Endothelial cell of umbilical vein (primary cell): ENCODE results near the gene TSFM. TPM values are rescaled to one million over a fixed set of nuclear protein-coding genes. Genes with fewer than 3 reads are reported as not detected.

Experiments
- BruUV-seq: library from RNA; stranded (reverse); fragments of 400-500 nt; replicated peaks from 2 replicates; lab custom pipeline; 2021; lab: Mats Ljungman, UMichigan
- CTCF ChIA-PET: fragments of 300-600, 350-600 bp; sonication (Branson Sonifier 250); formaldehyde crosslinking; loops from one replicate; lab custom pipeline; 2021; ENCODE audit warnings: antibody characterized with exemption, inconsistent platforms; lab: Charles Lee
- POLR2A ChIA-PET: fragments of 300-600, 350-600 bp; sonication (Branson Sonifier 250); formaldehyde crosslinking; loops from one replicate; lab custom pipeline; 2021; ENCODE audit warnings: antibody characterized with exemption, inconsistent platforms; lab: Charles Lee
- DNase-seq: peaks from one replicate; pipeline ENCODE4 v3.0.0-alpha.2; 2011; ENCODE audit warnings: low read depth, low spot score
- FAIRE-seq: peaks from 2 replicates; lab custom pipeline; 2011; peaks lifted over from hg19 to GRCh38; lab: Jason Lieb, UNC
- H2AFZ ChIP-seq: 2 replicates; pipeline ENCODE4 v1.6.0; 2012; ENCODE audit warnings: low read depth, low read length, control low read depth, inconsistent platforms
- H3K27ac ChIP-seq: 2 replicates; pipeline ENCODE4 v1.5.1; 2011; ENCODE audit warnings: low read depth, mild to moderate bottlenecking, control low read depth, low read length, moderate library complexity; ENCODE audit not compliant: insufficient read depth
- H3K27me3 ChIP-seq, 2 experiments: 2 replicates each; pipeline versions ENCODE4 v1.6.0 to v1.6.1; 2011; ENCODE audit warnings: low read length in 2 of 2, mixed read lengths in 1 of 2; ENCODE audit not compliant: control insufficient read depth in 2 of 2, insufficient read depth in 2 of 2
- H3K36me3 ChIP-seq, 2 experiments: 2 replicates in 1 of 2; 3 replicates in 1 of 2; pipeline ENCODE4 v1.5.1; 2011; ENCODE audit warnings: low read length in 2 of 2, mild to moderate bottlenecking in 1 of 2, moderate library complexity in 1 of 2; ENCODE audit not compliant: control insufficient read depth in 2 of 2, insufficient read depth in 2 of 2; ENCODE audit errors: extremely low read depth in 1 of 2
- H3K4me1 ChIP-seq: 3 replicates; pipeline ENCODE4 v1.5.1; 2011; ENCODE audit warnings: mild to moderate bottlenecking, low read length; ENCODE audit not compliant: control insufficient read depth, insufficient read depth; ENCODE audit errors: extremely low read depth
- H3K4me2 ChIP-seq: 2 replicates; pipeline ENCODE4 v1.6.1; 2011; ENCODE audit warnings: low read length, control low read depth, mixed read lengths; ENCODE audit not compliant: insufficient read depth
- H3K4me3 ChIP-seq, 3 experiments: fragments of 200-600 bp in 1 of 3; sonication (generic), shearing (Covaris generic) in 1 of 3; replicated peaks in 1 of 3; 2 replicates each; pipeline ENCODE4 v1.5.1; 2011 to 2016; ENCODE audit warnings: control low read depth in 3 of 3, low read length in 3 of 3, mild to moderate bottlenecking in 2 of 3, inconsistent platforms in 1 of 3, low read depth in 1 of 3, moderate library complexity in 1 of 3; ENCODE audit not compliant: insufficient read depth in 1 of 3
- H3K79me2 ChIP-seq: 2 replicates; pipeline ENCODE4 v1.6.0; 2012; ENCODE audit warnings: low read length, inconsistent platforms; ENCODE audit not compliant: control insufficient read depth, insufficient read depth
- H3K9ac ChIP-seq: replicated peaks from 2 replicates; pipeline ENCODE3; 2011; ENCODE audit warnings: low read length, control low read depth; ENCODE audit not compliant: insufficient read depth; ENCODE audit errors: extremely low read depth
- H3K9me1 ChIP-seq: replicated peaks from 3 replicates; pipeline ENCODE4 v1.6.0; 2011; ENCODE audit warnings: mild to moderate bottlenecking, low read length; ENCODE audit not compliant: control insufficient read depth, insufficient read depth; ENCODE audit errors: extremely low read depth
- H3K9me3 ChIP-seq: replicated peaks from 2 replicates; pipeline ENCODE4 v1.5.1; 2012; ENCODE audit warnings: low read length, inconsistent platforms; ENCODE audit not compliant: control insufficient read depth, insufficient read depth
- H4K20me1 ChIP-seq: replicated peaks from 2 replicates; pipeline ENCODE3; 2011; ENCODE audit warnings: mild to moderate bottlenecking, low read length; ENCODE audit not compliant: control insufficient read depth, insufficient read depth; ENCODE audit errors: extremely low read depth
- FOS ChIP-seq: IDR thresholded peaks from 2 replicates; pipeline ENCODE4 v1.6.1; 2011; ENCODE audit warnings: mild to moderate bottlenecking, low read length, moderate library complexity, borderline replicate concordance; ENCODE audit not compliant: insufficient read depth
- GATA2 ChIP-seq: IDR thresholded peaks from 2 replicates; pipeline ENCODE4 v1.7.0; 2011; ENCODE audit warnings: low read depth, mild to moderate bottlenecking, moderate library complexity, mixed read lengths, low read length; ENCODE audit not compliant: insufficient read length, insufficient read depth
- JUN ChIP-seq: IDR thresholded peaks from 2 replicates; pipeline ENCODE4 v1.6.1; 2011; ENCODE audit warnings: borderline replicate concordance, low read depth; ENCODE audit not compliant: insufficient read length, insufficient read depth
- MYC ChIP-seq: IDR thresholded peaks from one replicate; pipeline ENCODE4 v1.6.1; 2011; ENCODE audit warnings: mild to moderate bottlenecking, low read depth, low read length
- POLR2A ChIP-seq: IDR thresholded peaks from 2 replicates; pipeline ENCODE4 v1.6.1; 2012; ENCODE audit warnings: low read depth, mild to moderate bottlenecking, control low read depth, low read length
- POLR2AphosphoS5 ChIP-seq: IDR thresholded peaks from 2 replicates; pipeline ENCODE4 v1.6.1; 2012; ENCODE audit warnings: low read depth, mild to moderate bottlenecking, control low read depth, low read length, moderate library complexity; ENCODE audit not compliant: insufficient read depth
- dilution Hi-C: fragments of 300-500 bp; cut with MboI; formaldehyde crosslinking; loops from one replicate; pipeline ENCODE4 v1.15.0; 2019; ENCODE audit warnings: low sequenced_read_pairs; ENCODE audit not compliant: extremely low pct_ligation_motif_present
- intact Hi-C: fragments of 100-400 bp; cut with micrococcal nuclease; formaldehyde crosslinking; loops from one replicate; pipeline ENCODE4 v1.10.0; 2022
- polyA plus RNA-seq, 4 experiments: library from polyadenylated mRNA; depleted of rRNA in 3 of 4; stranded (reverse) in 3 of 4; unstranded in 1 of 4; fragments of >200 nt; gene quantifications; 2 replicates each; pipeline versions ENCODE4 v1.2.1 to v1.2.3, GENCODE V29; 2011 to 2012; ENCODE audit warnings: missing spikeins in 1 of 4
- total RNA-seq: library from RNA; stranded (reverse); gene quantifications from 2 replicates; pipeline ENCODE4 v1.2.3, GENCODE V29; 2021
- TF ChIP-seq, protein P1 (sequence below): IDR thresholded peaks from 2 replicates; pipeline ENCODE4 v1.6.1; 2011; ENCODE audit not compliant: insufficient read depth, insufficient read length

TSFM gene
- total and polyA plus RNA-seq, 2 donors (not counting 3 experiments of a cell fraction or from before 2014, with no cell fraction given), result 16.5 to 41.8 TPM

DNA sequence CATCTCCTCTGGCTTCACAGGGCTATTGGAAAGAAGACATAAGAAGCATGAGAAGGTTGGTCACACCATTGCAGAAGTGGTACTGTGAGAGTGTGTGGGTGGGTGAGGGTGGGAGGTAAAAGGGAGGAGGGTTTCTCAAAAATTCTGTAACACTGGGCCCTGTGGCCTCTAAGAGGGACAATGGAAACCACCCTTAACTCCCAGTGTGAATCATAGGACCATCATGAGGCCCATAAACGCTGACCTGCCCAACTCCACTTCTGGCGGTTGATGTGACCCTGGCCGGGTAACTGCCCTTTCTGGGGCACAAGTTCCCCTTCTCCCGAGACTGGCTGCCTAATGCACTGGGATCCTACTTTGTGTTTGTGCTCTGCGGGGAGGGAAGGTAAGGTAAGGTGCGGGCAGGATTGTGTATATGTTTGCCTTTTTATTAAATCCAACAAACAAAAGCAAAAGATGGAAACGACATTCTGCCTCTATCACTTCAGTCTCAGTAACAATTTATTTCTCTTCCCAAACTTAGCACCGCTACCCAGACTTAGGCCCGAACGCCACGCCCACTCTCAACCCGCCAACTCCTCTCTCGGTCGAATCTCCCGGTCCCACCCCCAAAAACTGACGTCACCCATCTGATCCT lies 11.2 kb upstream of the TSFM start:
- FAIRE-seq, result peak; percentile 67
- Histone ChIP-seq H3K36me3 (peaks cover 0 to 2% of the 10 kb centered on the region in 2 experiments), H3K4me1 (peaks cover 14% of the 10 kb centered on the region), H3K9ac (peak overlapping the region; percentile 78), H4K20me1 (no peaks in the 10 kb centered on the region), H3K9me3 (no peaks in the 10 kb centered on the region), H3K4me2 (peak overlapping the region; percentile 90), H3K9me1 (no peaks in the 10 kb centered on the region), H3K27ac (peak overlapping the region; percentile 79), H3K27me3 (peaks cover 6 to 10% of the 10 kb centered on the region in 2 experiments), H2AFZ (peak overlapping the region; percentile 89), H3K79me2 (peaks cover 2% of the 10 kb centered on the region), H3K4me3 (peak overlapping the region; percentile 69 to 79 (median 76))
- dilution Hi-C loops (no loop called here), intact Hi-C loops (no loop called here)
- POLR2A ChIA-PET, result interaction anchor here (1.3 kb wide), 1 partner anchor 12 kb away, joined by 4 read pairs; the partner anchor contains the start of gene TSFM
- TSS peak; percentile 26 for BruUV-seq
- no peak for TF ChIP-seq GATA2
- peak; percentile 42 for TF ChIP-seq JUN
- CTCF ChIA-PET, result interaction anchor here (1.0 to 1.4 kb wide), 5 partner anchors 11 to 122 kb away, joined by 3 to 17 read pairs (median 4); partner anchors contain the start of genes MARCHF9 and TSFM
- DNase-seq, result no peak

DNA sequence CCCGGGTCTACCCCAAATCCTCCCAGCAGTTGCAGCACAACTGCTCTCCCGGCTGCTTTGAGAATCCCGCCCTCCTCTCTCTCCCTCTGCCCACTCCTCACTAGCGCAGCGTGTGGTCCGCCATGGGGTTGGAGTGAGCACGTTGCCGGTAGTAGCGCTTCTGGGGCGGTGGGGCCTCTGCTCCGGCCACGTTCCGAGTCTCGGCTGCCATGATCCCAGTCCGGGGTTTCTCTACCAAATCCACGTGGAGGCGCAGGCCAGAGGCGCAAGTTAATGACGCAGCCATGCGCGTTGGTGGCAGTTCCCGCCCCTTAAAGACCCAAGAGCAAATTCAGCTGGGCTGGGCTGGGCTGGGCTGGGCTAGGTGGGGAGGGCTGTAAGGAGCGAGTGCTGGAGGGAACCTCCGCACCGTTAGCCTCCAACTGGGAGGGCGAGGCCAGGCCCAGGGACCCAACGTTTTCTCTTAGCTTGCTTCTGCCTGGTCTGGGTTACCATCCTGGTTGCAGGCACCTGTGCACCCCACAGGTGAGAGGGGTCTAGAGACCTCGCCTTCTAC lies 10.6 kb upstream of the TSFM start, which contains the start of gene METTL1:
Gene METTL1, minus strand, starts transcription at position 233 of the 556 bp plus-strand sequence. Its CDS starts 22 bp downstream, at position 211.
- POLR2A ChIA-PET, result interaction anchor here (0.6 to 1.3 kb wide), 4 partner anchors 9 to 1295 kb away, joined by 3 to 11 read pairs (median 4); partner anchors contain the start of genes TSFM and TSPAN31

More for the DNA sequence above, 10.6 kb upstream of the TSFM start, which contains the start of gene METTL1:
- intact Hi-C loops, result loop anchor here (1.0 kb wide), 4 partner anchors 10 to 74 kb away; partner anchors contain the start of genes CDK4, CTDSP2 and TSFM
- Histone ChIP-seq H3K9me3 (no peaks in the 10 kb centered on the region), H3K36me3 (peaks cover 0 to 2% of the 10 kb centered on the region in 2 experiments), H3K4me2 (peak within 1 kb of the TSS; percentile 90), H4K20me1 (no peaks in the 10 kb centered on the region), H3K4me3 (peak within 1 kb of the TSS; percentile 69 to 79 (median 76)), H3K4me1 (peaks cover 13% of the 10 kb centered on the region), H3K27me3 (peaks cover under 1 to 4% of the 10 kb centered on the region in 2 experiments), H3K27ac (peak within 1 kb of the TSS; percentile 79), H2AFZ (peak within 1 kb of the TSS; percentile 89), H3K9me1 (no peaks in the 10 kb centered on the region), H3K79me2 (peaks cover 2% of the 10 kb centered on the region), H3K9ac (peak within 1 kb of the TSS; percentile 78)
- FAIRE-seq (peak; percentile 96), DNase-seq (peak; percentile 98)
- dilution Hi-C loops, result no loop called here
- TF ChIP-seq JUN, result no peak
- peak; percentile 75 for TF ChIP-seq POLR2A
- TF ChIP-seq, protein P1, sequence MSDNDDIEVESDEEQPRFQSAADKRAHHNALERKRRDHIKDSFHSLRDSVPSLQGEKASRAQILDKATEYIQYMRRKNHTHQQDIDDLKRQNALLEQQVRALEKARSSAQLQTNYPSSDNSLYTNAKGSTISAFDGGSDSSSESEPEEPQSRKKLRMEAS, result peak; percentile 99
- peak; percentile 99 for TF ChIP-seq MYC
- no peak for TF ChIP-seq FOS
- peak; percentile 87 for TF ChIP-seq POLR2AphosphoS5
- TF ChIP-seq GATA2, result no peak
- CTCF ChIA-PET, result interaction anchor here (0.7 to 1.4 kb wide), 7 partner anchors 10 to 122 kb away, joined by 3 to 17 read pairs (median 3); partner anchors contain the start of genes MARCHF9 and TSFM
- no TSS peak for BruUV-seq
